ENCODE results near the gene AMPD3.

The AMPD3 gene

GRCh38 chr11:10490398-10491241 lies 35.6 kb downstream of the AMPD3 start:
- no peak for DNase-seq

- DNase-seq, result no peak
Observed at GRCh38 chr11:10492084-10492483, 37.0 kb downstream of the AMPD3 start.

- no peak for DNase-seq
Observed at GRCh38 chr11:10493041-10493663, 38.1 kb downstream of the AMPD3 start.

- no peak for DNase-seq
Observed at GRCh38 chr11:10494636-10495463, 39.8 kb downstream of the AMPD3 start.

- DNase-seq, result no peak
Observed at GRCh38 chr11:10495464-10495786, 40.4 kb downstream of the AMPD3 start.

- DNase-seq, result no peak
Observed at GRCh38 chr11:10496296-10496936, 41.4 kb downstream of the AMPD3 start.

GRCh38 chr11:10497371-10498021 lies 42.4 kb downstream of the AMPD3 start:
- no peak for DNase-seq

GRCh38 chr11:10498022-10498400 lies 42.9 kb downstream of the AMPD3 start:
- DNase-seq, result no peak

- DNase-seq, result no peak
Observed at GRCh38 chr11:10498426-10499250, 43.6 kb downstream of the AMPD3 start.

GRCh38 chr11:10499452-10499851 lies 44.4 kb downstream of the AMPD3 start:
- DNase-seq, result no peak

- no peak for DNase-seq
Observed at GRCh38 chr11:10499874-10500601, 45.0 kb downstream of the AMPD3 start.

- DNase-seq, result no peak
Observed at GRCh38 chr11:10500757-10501684, 46.0 kb downstream of the AMPD3 start.

- no peak for DNase-seq
Observed at GRCh38 chr11:10502065-10502680, 47.1 kb downstream of the AMPD3 start.

GRCh38 chr11:10502770-10503169 lies 47.7 kb downstream of the AMPD3 start:
- DNase-seq, result no peak

GRCh38 chr11:10503221-10503620 lies 48.2 kb downstream of the AMPD3 start:
- no peak for DNase-seq

- no peak for DNase-seq
Observed at GRCh38 chr11:10503777-10504480, 48.9 kb downstream of the AMPD3 start.

- no peak for DNase-seq
Observed at GRCh38 chr11:10504490-10504889, 49.4 kb downstream of the AMPD3 start.

- no peak for DNase-seq
Observed at GRCh38 chr11:10505278-10506007, 50.4 kb downstream of the AMPD3 start.
